HL-60 (cell line): ENCODE measurements around the gene NBDY.

Experiments
- CTCF ChIP-seq: IDR thresholded peaks from one replicate; pipeline ENCODE4 v1.5.1; 2011; ENCODE audit warnings: low read length, control low read depth, inconsistent platforms; ENCODE audit not compliant: insufficient read depth
- POLR2AphosphoS5 ChIP-seq: IDR thresholded peaks from 2 replicates; pipeline ENCODE4 v1.6.1; 2012; ENCODE audit warnings: low read depth

- TF ChIP-seq POLR2AphosphoS5, result no peak
- no peak for TF ChIP-seq CTCF
These were observed at the start of gene NBDY for GRCh38 chrX:56729152-56729850.
